ENCODE measurements around the gene GBF1. TPM values are rescaled to one million over a fixed set of nuclear protein-coding genes. Genes with fewer than 3 reads are reported as not detected.

Gene GBF1
- total RNA-seq, 4 donors from 2014 or later = 31.4 to 64.2 (median 58.7) TPM

- Histone ChIP-seq H3K27me3 (no peaks in the 10 kb centered on the region), H3K36me3 (peaks cover 0 to 33% of the 10 kb centered on the region in 2 donors), H3K4me1 (peaks cover 10 to 12% of the 10 kb centered on the region in 2 donors), H3K9me3 (no peaks in the 10 kb centered on the region), H3K4me3 (no peak overlapping the region), H3K27ac (no peak overlapping the region)
- no peak for TF ChIP-seq POLR2A (IDR thresholded peaks at IDR 0.05)
- TF ChIP-seq CTCF (IDR thresholded peaks at IDR 0.05 in 4 of 5, conservative IDR thresholded peaks at IDR 0.05 in 1 of 5) = no peak
- intact Hi-C loops (cut with DNase I; ENCODE audit: low total_unique reads) (no loop called here), in situ Hi-C loops (cut with MboI; ENCODE audit: low sequenced_read_pairs in 4 of 4) (no loop called here)
- DNase-seq (no peak), ATAC-seq (no peak)
These were observed 156.6 kb downstream of the GBF1 start for GRCh38 chr10:102401735-102402511.

GRCh38 chr10:102402512-102402896 lies 157.2 kb downstream of the GBF1 start:
- Histone ChIP-seq H3K27ac (no peak overlapping the region), H3K9me3 (no peaks in the 10 kb centered on the region), H3K36me3 (peaks cover 0 to 33% of the 10 kb centered on the region in 2 donors), H3K4me3 (no peak overlapping the region), H3K27me3 (peaks cover 3 to 5% (median 3%) of the 10 kb centered on the region in 3 donors), H3K4me1 (peaks cover 10 to 12% of the 10 kb centered on the region in 2 donors)
- no peak for DNase-seq
- no peak for ATAC-seq
- in situ Hi-C loops (cut with MboI; ENCODE audit: low sequenced_read_pairs in 4 of 4) = no loop called here
- TF ChIP-seq POLR2A (IDR thresholded peaks at IDR 0.05) (no peak), CTCF (IDR thresholded peaks at IDR 0.05 in 4 of 5, conservative IDR thresholded peaks at IDR 0.05 in 1 of 5) (no peak)
- intact Hi-C loops (cut with DNase I; ENCODE audit: low total_unique reads) = no loop called here

GRCh38 chr10:102403115-102403514 lies 157.8 kb downstream of the GBF1 start:
- H3K27me3 ChIP-seq = peaks cover 9 to 10% (median 9%) of the 10 kb centered on the region in 3 donors
- no peak overlapping the region for H3K27ac ChIP-seq
- intact Hi-C loops (cut with DNase I; ENCODE audit: low total_unique reads) = no loop called here
- DNase-seq = no peak
- H3K4me3 ChIP-seq = no peak overlapping the region
- H3K9me3 ChIP-seq = no peaks in the 10 kb centered on the region
- no peak for ATAC-seq
- TF ChIP-seq CTCF (IDR thresholded peaks at IDR 0.05 in 4 of 5, conservative IDR thresholded peaks at IDR 0.05 in 1 of 5) = no peak
- TF ChIP-seq POLR2A (IDR thresholded peaks at IDR 0.05) = no peak
- peaks cover 0 to 30% of the 10 kb centered on the region in 2 donors for H3K36me3 ChIP-seq
- H3K4me1 ChIP-seq = peaks cover 10 to 12% of the 10 kb centered on the region in 2 donors
- in situ Hi-C loops (cut with MboI; ENCODE audit: low sequenced_read_pairs in 4 of 4) = no loop called here

- H3K4me3 ChIP-seq = no peak overlapping the region
- ATAC-seq (no peak), DNase-seq (no peak)
- peaks cover 20 to 21% (median 21%) of the 10 kb centered on the region in 3 donors for H3K27me3 ChIP-seq
- H3K27ac ChIP-seq = no peak overlapping the region
- no peaks in the 10 kb centered on the region for H3K9me3 ChIP-seq
- no peak for TF ChIP-seq POLR2A (IDR thresholded peaks at IDR 0.05)
- TF ChIP-seq CTCF (IDR thresholded peaks at IDR 0.05 in 4 of 5, conservative IDR thresholded peaks at IDR 0.05 in 1 of 5) = no peak
- in situ Hi-C loops (cut with MboI; ENCODE audit: low sequenced_read_pairs in 4 of 4) = no loop called here
- peaks cover 0 to 23% of the 10 kb centered on the region in 2 donors for H3K36me3 ChIP-seq
- peaks cover 4% of the 10 kb centered on the region in 2 donors for H3K4me1 ChIP-seq
- intact Hi-C loops (cut with DNase I; ENCODE audit: low total_unique reads) = no loop called here
These were observed 159.2 kb downstream of the GBF1 start for GRCh38 chr10:102404361-102405107.

Measured in gastrocnemius medialis (tissue), 4 donors.